HFFc6 (cell line): Measurements from ENCODE around the gene HECW1. TPM values are rescaled to one million over a fixed set of nuclear protein-coding genes. Genes with fewer than 3 reads are reported as not detected.

Experiments
- DNase-seq: peaks from one replicate; pipeline ENCODE4 v3.0.0-alpha.2; 2018
- H3K27ac Mint-ChIP-seq: 2 replicates; pipeline ENCODE4 v1.8.0; 2020; ENCODE audit warnings: mild to moderate bottlenecking, mixed read lengths
- H3K27me3 Mint-ChIP-seq: 2 replicates; pipeline ENCODE4 v1.8.0; 2021; ENCODE audit warnings: mild to moderate bottlenecking, moderate library complexity, mixed read lengths; ENCODE audit not compliant: insufficient read depth
- H3K36me3 Mint-ChIP-seq: 2 replicates; pipeline ENCODE4 v1.8.0; 2021; ENCODE audit warnings: low read depth, mixed read lengths
- H3K4me1 Mint-ChIP-seq: 2 replicates; pipeline ENCODE4 v1.8.0; 2020; ENCODE audit warnings: low read depth, mixed read lengths
- H3K4me3 Mint-ChIP-seq: 2 replicates; pipeline ENCODE4 v1.8.0; 2020; ENCODE audit warnings: mild to moderate bottlenecking, moderate library complexity, mixed read lengths
- H3K9me3 Mint-ChIP-seq: 2 replicates; pipeline ENCODE4 v1.8.0; 2020; ENCODE audit warnings: mild to moderate bottlenecking, mixed read lengths
- total RNA-seq, 6 experiments: library from RNA; stranded (reverse); fragmentation: NEBNext Ultra II Directional; extraction: Animal tissue kit (Norgen Biotek cat#: 25700); gene quantifications; 2 replicates in 1 of 6; 3 replicates in 5 of 6; pipeline ENCODE4 v1.2.3, GENCODE V29; 2021
- TF ChIP-seq, protein P1 (sequence below): fragments of 200-600 bp; sonication (generic); IDR thresholded peaks from 2 replicates; pipeline ENCODE4 v1.5.0; 2021; ENCODE audit warnings: antibody characterized with exemption, mild to moderate bottlenecking

The HECW1 gene
- total RNA-seq, 6 experiments from 2014 or later: 3.4 to 6.5 (median 5.3) TPM

DNA sequence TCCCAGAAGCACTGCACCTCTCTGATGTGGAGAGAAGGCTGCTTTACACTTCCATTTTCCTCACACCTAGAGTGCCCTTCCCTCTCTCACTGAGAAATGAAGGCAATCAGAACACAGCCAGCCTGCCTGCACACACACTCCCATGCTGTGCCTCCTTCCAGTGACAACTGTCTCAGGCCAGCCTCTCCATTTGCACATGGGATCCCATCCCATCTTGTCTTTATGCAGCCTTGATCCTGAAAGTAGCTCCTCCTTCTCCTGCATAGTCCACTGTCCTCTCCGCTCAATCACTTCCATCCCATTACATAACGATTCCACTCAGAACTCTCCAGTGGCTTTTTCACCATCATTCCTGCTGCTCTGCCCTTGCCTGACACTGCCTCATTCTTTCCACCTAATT, 266.8 kb downstream of the HECW1 start:
- TF ChIP-seq, protein P1, sequence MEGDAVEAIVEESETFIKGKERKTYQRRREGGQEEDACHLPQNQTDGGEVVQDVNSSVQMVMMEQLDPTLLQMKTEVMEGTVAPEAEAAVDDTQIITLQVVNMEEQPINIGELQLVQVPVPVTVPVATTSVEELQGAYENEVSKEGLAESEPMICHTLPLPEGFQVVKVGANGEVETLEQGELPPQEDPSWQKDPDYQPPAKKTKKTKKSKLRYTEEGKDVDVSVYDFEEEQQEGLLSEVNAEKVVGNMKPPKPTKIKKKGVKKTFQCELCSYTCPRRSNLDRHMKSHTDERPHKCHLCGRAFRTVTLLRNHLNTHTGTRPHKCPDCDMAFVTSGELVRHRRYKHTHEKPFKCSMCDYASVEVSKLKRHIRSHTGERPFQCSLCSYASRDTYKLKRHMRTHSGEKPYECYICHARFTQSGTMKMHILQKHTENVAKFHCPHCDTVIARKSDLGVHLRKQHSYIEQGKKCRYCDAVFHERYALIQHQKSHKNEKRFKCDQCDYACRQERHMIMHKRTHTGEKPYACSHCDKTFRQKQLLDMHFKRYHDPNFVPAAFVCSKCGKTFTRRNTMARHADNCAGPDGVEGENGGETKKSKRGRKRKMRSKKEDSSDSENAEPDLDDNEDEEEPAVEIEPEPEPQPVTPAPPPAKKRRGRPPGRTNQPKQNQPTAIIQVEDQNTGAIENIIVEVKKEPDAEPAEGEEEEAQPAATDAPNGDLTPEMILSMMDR: no peak
- Mint-ChIP-seq H3K4me1 (no peaks in the 10 kb centered on the region), H3K27ac (no peak overlapping the region)

DNA sequence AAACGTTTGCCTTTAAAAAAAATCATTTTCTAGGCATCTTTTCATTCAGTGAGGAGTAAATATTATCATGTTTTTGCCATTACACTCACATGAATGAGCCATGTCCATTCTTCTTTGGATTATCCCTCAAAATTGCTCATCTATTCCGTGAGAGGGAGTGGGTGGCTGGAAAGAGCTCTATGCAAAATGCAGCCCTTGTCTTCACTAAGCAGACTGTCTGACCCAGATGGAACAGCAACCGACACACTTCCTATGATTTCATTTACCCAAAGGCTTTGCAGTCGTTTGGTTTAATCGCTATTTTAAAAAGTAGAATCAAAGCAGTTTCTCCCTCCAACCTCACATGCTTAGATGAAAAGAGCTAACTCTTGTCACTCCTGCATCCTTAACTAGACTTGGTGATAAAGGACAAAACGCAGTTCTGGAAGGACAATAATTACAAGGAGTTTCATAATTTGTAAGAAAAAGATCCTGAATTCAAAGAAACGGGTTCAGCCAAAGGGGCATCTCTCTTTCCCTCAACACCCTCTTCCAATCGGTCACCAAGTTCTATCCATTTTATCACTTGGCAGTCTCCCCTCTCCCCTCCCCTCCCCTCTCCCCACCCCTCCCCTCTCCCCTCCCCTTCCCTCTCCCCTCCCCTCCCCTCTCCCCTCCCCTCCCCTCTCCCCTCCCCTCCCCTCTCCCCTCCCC, 272.3 kb downstream of the HECW1 start:
- H3K36me3 Mint-ChIP-seq: 0 out of 2 replicates have a peak, but pooled peaks cover 5% of the 10 kb centered on the region
- DNase-seq: no peak
- no peaks in the 10 kb centered on the region; the same call in 1 of the 2 replicates for H3K27me3 Mint-ChIP-seq
- peaks cover 6% of the 10 kb centered on the region; the same call in 1 of the 2 replicates for H3K9me3 Mint-ChIP-seq
- H3K4me1 Mint-ChIP-seq: peaks cover 7% of the 10 kb centered on the region
- TF ChIP-seq, protein P1: no peak
- H3K27ac Mint-ChIP-seq: no peak overlapping the region
- no peak overlapping the region for H3K4me3 Mint-ChIP-seq

More for the DNA sequence above, 266.8 kb downstream of the HECW1 start:
- DNase-seq: no peak
- H3K27me3 Mint-ChIP-seq: peaks cover 2% of the 10 kb centered on the region
- no peak overlapping the region for H3K4me3 Mint-ChIP-seq
- H3K9me3 Mint-ChIP-seq: no peaks in the 10 kb centered on the region
- H3K36me3 Mint-ChIP-seq: no peaks in the 10 kb centered on the region

DNA sequence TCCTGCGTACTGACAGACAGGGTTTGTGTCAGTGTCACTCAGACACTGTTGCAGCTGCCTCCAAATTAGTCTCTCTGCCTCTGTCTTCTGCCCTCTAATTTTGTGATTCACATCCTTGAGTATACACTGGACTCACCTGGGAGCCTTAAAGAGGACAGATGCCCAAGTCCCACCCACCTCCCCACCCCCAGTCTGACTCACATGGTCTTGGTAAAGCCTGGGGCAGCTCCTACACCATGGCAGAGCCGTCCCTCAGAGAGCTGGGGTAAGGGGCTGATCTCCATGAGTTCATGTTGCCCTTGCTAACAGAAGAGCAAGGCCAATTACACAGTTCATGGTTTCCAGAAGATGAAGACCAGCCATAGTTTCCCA, 272.8 kb downstream of the HECW1 start:
- no peaks in the 10 kb centered on the region for H3K27me3 Mint-ChIP-seq
- TF ChIP-seq, protein P1: no peak
- no peak overlapping the region for H3K27ac Mint-ChIP-seq

DNA sequence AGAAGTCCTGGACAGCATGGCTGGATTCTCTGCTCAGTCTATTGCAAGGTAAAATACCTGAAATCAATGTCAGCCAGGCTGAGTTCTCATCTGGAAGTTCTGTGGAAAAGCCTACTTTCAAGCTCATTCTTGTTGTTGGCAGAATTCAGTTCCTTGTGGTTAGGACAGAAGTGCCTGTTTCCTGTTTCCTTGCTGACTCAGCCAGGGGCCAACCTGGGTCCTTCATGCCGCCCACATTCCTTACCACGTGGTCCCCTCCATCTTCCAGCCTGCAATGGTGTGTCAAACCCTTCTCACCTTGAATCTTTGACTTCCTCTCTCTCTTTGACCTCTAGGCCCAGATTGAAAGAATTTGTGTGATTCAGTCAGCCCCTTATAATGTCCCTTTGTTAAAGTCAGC, 273.4 kb downstream of the HECW1 start:
- Mint-ChIP-seq H3K27ac (no peak overlapping the region), H3K9me3 (peaks cover 6% of the 10 kb centered on the region; the same call in 1 of the 2 replicates), H3K4me3 (no peak overlapping the region), H3K4me1 (peaks cover 7% of the 10 kb centered on the region), H3K36me3 (0 out of 2 replicates have a peak, but pooled peaks cover 5% of the 10 kb centered on the region), H3K27me3 (no peaks in the 10 kb centered on the region)
- DNase-seq: no peak
- TF ChIP-seq, protein P1: no peak

More for the DNA sequence above, 272.8 kb downstream of the HECW1 start:
- Mint-ChIP-seq H3K36me3 (0 out of 2 replicates have a peak, but pooled peaks cover 5% of the 10 kb centered on the region), H3K9me3 (peaks cover 6% of the 10 kb centered on the region; the same call in 1 of the 2 replicates), H3K4me3 (no peak overlapping the region), H3K4me1 (peaks cover 7% of the 10 kb centered on the region)
- no peak for DNase-seq

DNA sequence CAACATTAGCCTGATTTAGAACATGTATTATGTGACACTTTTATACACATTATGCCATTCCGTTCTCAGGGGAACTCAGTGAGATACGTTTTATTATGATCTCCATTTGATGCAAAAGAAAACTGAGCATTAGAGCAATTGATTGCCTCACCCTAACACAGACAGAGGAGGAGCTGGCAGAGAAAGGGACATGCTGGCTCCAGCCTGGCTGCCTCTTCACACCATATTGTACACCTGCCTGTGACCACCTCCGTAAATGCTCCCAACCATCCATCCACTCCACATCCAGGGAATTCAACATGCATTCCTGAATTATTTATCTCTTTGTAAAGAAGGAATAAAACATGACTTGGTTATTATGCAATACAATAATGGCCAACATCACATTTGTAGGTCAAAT, 275.5 kb downstream of the HECW1 start:
- DNase-seq: no peak
- peaks cover 6% of the 10 kb centered on the region; the same call in 1 of the 2 replicates for H3K9me3 Mint-ChIP-seq
- H3K27ac Mint-ChIP-seq: no peak overlapping the region
- H3K27me3 Mint-ChIP-seq: no peaks in the 10 kb centered on the region
- TF ChIP-seq, protein P1: no peak
- peaks cover 7% of the 10 kb centered on the region for H3K4me1 Mint-ChIP-seq
- no peak overlapping the region for H3K4me3 Mint-ChIP-seq
- 0 out of 2 replicates have a peak, but pooled peaks cover 5% of the 10 kb centered on the region for H3K36me3 Mint-ChIP-seq
